ENCODE measurements around the gene HDAC7.

DNA sequence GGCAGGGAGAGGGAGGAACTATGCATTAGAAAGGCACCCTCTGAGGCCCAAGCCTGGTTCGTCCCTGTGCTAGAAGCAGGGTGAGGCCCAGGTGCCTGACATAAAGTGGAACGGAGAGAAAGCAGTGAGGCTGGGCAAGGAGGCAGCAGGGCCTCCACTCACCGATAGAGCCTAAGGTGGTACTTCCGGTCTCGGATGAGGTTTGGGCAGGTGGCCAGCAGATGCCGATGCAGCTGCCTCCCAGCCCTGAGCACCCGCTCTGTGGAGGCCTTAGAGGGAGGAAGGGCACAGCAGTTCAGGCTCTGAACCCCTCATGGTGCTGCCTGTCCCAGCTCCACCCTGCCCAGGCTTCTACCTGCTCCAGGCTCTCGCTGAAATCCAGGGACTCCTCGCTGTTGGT, 68.1 kb downstream of the HDAC7 start:
- TF ChIP-seq, protein P1, sequence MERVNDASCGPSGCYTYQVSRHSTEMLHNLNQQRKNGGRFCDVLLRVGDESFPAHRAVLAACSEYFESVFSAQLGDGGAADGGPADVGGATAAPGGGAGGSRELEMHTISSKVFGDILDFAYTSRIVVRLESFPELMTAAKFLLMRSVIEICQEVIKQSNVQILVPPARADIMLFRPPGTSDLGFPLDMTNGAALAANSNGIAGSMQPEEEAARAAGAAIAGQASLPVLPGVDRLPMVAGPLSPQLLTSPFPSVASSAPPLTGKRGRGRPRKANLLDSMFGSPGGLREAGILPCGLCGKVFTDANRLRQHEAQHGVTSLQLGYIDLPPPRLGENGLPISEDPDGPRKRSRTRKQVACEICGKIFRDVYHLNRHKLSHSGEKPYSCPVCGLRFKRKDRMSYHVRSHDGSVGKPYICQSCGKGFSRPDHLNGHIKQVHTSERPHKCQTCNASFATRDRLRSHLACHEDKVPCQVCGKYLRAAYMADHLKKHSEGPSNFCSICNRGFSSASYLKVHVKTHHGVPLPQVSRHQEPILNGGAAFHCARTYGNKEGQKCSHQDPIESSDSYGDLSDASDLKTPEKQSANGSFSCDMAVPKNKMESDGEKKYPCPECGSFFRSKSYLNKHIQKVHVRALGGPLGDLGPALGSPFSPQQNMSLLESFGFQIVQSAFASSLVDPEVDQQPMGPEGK (CRISPR knock-in tag; IDR thresholded peaks at IDR 0.05; ENCODE audit: borderline replicate concordance) = no peak
- TF ChIP-seq ISL1 (CRISPR knock-in tag; IDR thresholded peaks at IDR 0.05) = no peak
- TF ChIP-seq ZNF70 (CRISPR knock-in tag; IDR thresholded peaks at IDR 0.05) = no peak
